Muscle layer of colon (tissue), 2 donors: ENCODE data around the gene LDLRAD4.
A peak's percentile ranks its signal among the peaks of the same experiment; 100 is the strongest.

Source experiments
- H3K27ac ChIP-seq: one replicate; pipeline ENCODE4 v1.7.0; 2013; ENCODE audit warnings: low read depth, mild to moderate bottlenecking, low read length, moderate library complexity
- H3K27me3 ChIP-seq, 2 donors: one replicate each; pipeline ENCODE4 v1.7.0; 2013; ENCODE audit warnings: low read length in 2 of 2, mild to moderate bottlenecking in 2 of 2; ENCODE audit not compliant: insufficient read depth in 2 of 2, control insufficient read depth in 1 of 2
- H3K36me3 ChIP-seq: one replicate; pipeline ENCODE4 v1.7.0; 2013; ENCODE audit warnings: mild to moderate bottlenecking, low read length; ENCODE audit not compliant: insufficient read depth
- H3K4me1 ChIP-seq: one replicate; pipeline ENCODE4 v1.7.0; 2013; ENCODE audit warnings: mild to moderate bottlenecking, low read length; ENCODE audit not compliant: insufficient read depth
- H3K4me3 ChIP-seq, 2 donors: one replicate each; pipeline ENCODE4 v1.7.0; 2013; ENCODE audit warnings: low read length in 2 of 2, low read depth in 1 of 2, mild to moderate bottlenecking in 1 of 2, moderate library complexity in 1 of 2
- H3K9ac ChIP-seq: one replicate; pipeline ENCODE4 v1.7.0; 2013; ENCODE audit warnings: low read length
- H3K9me3 ChIP-seq: one replicate; pipeline ENCODE4 v1.7.0; 2013; ENCODE audit warnings: mild to moderate bottlenecking, low read length
- donor health status: abdominal sarcoma.
- donor health status: Adenocarcinoma of cecum.

The LDLRAD4 gene

DNA sequence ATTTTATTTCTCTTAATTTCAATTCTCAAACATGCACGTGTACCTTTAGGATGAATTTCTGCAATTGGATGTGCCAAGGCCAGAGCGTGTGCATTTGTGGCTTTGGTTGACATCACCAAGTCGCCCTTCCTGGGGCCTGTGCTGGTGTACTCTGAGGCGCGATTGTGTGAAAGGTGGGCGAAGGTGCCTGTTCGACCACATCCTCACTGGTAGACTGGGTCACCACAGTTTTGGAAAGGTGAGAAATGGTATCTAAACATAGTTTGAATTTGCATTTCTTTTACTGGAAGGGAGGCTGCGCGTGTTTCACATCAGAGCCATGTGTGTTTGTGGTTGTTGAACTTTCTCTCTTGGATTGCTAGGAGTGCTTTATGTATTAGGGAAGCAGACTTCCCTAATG, 89.8 kb downstream of the LDLRAD4 start:
- Histone ChIP-seq H3K4me1 (no peaks in the 10 kb centered on the region), H3K4me3 (no peak overlapping the region), H3K27ac (no peak overlapping the region), H3K36me3 (no peaks in the 10 kb centered on the region), H3K9ac (no peak overlapping the region), H3K9me3 (no peaks in the 10 kb centered on the region), H3K27me3 (no peaks in the 10 kb centered on the region)

DNA sequence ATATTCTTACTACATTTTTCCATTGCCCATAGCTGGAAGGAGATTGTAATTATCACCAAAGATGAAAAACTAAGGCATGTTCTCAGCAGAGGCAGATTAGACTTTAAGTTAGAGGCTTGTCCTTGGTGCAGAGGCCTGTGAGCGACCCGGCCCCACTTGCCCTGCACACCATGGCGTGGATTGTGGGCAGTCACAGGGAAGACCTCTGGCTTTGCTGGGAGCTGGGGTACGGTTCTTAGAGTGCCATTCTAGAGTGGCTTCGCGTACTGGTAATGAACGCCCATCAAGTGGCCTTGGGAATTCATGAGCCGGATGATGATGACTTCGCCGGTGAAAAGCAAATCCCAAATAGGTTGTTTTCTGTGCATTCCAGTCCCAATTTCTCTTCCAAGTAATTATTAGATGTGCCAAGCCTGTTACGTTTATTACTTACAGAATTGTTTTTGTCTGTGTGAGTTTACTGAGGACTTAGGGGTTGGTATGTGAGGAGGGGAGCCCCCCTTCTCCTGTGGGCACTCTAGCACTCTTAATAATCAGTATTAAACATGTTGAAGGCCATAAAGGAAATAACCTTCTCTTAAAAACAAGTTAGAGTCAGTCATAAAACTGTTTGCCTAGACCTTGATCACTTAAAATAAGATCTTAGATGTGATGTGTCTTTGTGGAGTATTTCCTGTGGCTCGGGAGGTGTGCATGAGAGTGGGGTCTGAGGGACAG, 90.6 kb downstream of the LDLRAD4 start:
- no peaks in the 10 kb centered on the region for H3K9me3 ChIP-seq
- H3K9ac ChIP-seq: no peak overlapping the region
- H3K36me3 ChIP-seq: no peaks in the 10 kb centered on the region
- no peaks in the 10 kb centered on the region for H3K27me3 ChIP-seq
- H3K4me3 ChIP-seq: no peak overlapping the region
- no peaks in the 10 kb centered on the region for H3K4me1 ChIP-seq
- H3K27ac ChIP-seq: no peak overlapping the region

DNA sequence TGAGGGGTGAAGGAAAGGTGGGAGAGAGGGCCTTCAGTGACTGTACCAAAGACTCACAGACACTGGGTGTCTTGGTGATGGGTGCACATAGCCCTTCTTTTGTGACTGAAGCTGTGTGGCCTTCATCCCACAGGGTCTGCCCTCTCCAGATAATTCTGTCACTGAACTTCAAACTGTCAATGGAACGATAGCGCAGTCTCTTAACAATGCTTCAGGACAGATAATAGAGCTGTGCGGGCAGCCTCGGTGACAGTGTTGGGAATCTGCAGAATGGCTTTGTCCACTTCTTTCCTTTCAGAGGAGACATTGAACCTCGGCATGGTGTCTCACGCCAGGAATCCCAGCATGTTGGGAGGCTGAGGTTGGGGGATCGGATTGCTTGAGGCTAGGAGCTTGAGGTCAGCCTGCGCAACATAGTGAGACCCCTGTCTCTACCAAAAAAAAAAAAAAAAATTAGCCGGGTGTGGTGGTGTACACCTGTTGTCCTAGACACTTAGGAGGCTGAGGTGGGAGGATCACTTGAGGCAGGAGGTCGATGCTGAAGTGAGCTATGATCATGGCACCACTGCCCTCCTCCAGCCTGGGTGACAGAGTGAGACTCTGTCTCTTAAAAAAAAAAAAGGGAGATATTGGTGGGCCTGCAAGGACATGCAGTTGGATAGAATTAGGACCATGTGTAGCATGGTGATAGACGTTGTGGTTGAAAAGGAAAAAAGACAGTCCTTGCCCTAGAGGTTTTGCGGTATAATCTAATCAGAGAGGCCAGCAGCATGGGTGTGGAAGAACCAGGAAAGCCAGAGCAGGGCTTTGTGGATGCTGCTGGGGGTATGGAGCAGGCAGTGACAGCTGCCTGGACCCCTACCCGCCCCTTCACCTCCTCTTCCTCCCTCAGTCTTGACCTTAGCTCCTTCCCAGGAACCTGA, 91.4 kb downstream of the LDLRAD4 start:
- Histone ChIP-seq H3K9me3 (no peaks in the 10 kb centered on the region), H3K9ac (no peak overlapping the region), H3K4me3 (no peak overlapping the region), H3K27ac (no peak overlapping the region), H3K4me1 (no peaks in the 10 kb centered on the region), H3K36me3 (no peaks in the 10 kb centered on the region), H3K27me3 (no peaks in the 10 kb centered on the region)

DNA sequence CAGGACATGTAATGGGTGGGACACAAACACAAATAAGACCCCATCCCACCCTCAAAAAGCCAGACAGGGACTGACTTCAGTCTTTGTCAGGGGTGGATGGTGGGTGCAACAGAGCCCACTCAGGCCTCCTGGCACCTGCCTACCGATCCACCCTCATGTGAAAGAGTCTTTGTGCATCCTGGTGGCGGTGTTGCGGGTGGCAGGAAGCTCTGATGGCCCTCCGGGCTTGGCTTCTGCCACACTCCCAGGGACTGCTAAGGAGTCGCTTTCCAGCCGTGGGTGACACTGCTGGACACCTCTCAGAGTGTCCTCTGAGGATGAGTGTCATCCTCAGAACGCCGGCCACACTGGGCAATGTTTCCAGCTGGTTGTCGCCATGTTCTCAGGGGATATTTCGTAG, 92.6 kb downstream of the LDLRAD4 start:
- Histone ChIP-seq H3K4me1 (no peaks in the 10 kb centered on the region), H3K27me3 (no peaks in the 10 kb centered on the region), H3K36me3 (no peaks in the 10 kb centered on the region), H3K4me3 (no peak overlapping the region), H3K9ac (no peak overlapping the region), H3K27ac (no peak overlapping the region), H3K9me3 (peaks cover 4% of the 10 kb centered on the region)

DNA sequence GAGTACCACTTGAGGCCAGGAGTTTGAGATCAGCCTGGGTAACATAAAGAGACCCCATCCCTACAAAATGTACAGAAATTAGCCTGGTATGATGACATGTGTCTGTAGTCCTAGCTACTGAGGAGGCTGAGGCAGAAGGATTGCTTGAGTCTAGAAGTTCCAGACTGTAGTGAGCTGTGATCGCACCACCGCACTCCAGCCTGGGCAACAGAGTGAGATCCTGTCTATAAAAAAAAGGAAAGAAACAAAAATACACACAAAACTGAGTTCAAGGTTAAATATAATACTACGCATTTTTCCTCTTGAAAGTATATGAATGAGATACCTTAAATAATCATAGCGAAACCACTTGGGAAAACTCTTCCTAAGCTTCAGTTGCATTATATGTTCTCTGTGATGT, 94.0 kb downstream of the LDLRAD4 start:
- Histone ChIP-seq H3K36me3 (no peaks in the 10 kb centered on the region), H3K27ac (no peak overlapping the region), H3K27me3 (no peaks in the 10 kb centered on the region), H3K9me3 (peaks cover 4% of the 10 kb centered on the region), H3K9ac (no peak overlapping the region), H3K4me3 (no peak overlapping the region), H3K4me1 (no peaks in the 10 kb centered on the region)

DNA sequence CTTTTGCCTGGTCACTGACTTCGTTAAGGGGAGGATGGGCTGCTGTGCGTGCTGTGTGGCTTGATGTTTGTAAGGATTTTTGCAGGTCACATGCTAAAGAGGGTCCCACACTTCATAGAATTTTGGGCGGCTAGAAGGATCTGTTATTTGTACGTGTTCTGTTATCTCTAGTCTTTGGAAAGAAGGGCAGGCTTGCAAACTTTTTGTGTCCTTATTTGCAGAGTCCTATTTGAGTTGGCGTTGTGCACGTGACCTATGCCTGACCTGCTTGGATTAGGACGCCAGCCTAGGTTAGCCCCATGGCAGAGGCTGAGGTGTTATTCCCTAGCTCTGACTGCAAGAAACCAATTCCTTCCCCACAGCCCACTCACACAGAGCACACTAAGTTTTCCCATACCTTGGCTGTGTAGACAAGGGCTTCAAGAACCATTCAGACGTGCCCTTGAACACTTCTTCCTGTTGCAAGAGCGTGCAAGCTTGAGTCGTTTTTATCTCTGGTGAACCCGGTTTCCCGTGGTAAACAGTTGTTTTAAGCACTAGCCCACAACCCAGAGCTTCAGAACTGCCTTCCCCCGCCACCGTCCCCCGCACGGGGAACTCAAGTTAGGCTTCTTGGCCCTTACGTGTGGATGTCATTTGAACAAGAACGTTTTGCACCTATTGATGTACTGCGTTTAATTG, 94.6 kb downstream of the LDLRAD4 start:
- H3K4me3 ChIP-seq: no peak overlapping the region
- H3K27ac ChIP-seq: no peak overlapping the region
- H3K9me3 ChIP-seq: peaks cover 4% of the 10 kb centered on the region
- H3K36me3 ChIP-seq: no peaks in the 10 kb centered on the region
- H3K27me3 ChIP-seq: no peaks in the 10 kb centered on the region
- no peaks in the 10 kb centered on the region for H3K4me1 ChIP-seq
- H3K9ac ChIP-seq: no peak overlapping the region

DNA sequence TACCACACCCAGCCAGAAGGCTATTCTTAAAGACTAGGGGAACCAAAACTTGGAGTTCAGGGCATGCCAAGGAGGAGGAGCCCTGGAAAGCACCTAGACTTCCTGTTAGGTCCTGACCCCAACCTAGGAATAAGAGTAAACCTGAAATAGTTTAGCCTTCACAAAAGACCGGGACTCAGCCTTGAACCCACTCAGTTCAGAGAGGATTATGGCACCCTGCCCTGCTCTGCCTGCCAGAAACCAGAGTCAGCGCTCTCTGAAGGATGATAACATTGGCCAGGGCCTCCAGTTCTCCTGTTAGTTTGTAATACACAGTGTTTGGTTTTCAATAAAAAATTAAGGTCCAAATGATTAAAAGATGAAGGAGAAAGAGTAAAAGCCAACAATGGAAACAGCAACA, 96.4 kb downstream of the LDLRAD4 start:
- H3K27ac ChIP-seq: no peak overlapping the region

DNA sequence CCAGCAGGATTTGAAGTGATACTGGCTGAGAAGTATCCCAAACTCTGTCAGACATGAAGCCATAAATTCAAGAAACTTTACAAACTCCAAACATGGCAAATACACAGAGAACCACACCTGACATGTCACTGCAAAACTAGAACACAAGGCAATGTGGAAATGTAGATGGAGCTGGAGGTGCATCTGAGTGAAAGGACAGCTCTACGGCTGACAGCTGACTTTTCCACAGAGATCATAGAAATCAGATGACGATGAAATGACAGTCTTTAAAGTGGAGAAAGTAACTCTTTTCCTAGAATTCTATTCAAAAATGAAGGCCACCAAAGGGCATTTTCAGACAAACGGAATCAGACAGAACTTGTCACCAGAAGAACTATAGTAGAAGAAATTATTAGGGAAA, 97.5 kb downstream of the LDLRAD4 start:
- Histone ChIP-seq H3K9ac (no peak overlapping the region), H3K27me3 (no peaks in the 10 kb centered on the region), H3K9me3 (peaks cover 4% of the 10 kb centered on the region), H3K4me3 (no peak overlapping the region), H3K36me3 (no peaks in the 10 kb centered on the region), H3K27ac (no peak overlapping the region), H3K4me1 (peaks cover 22% of the 10 kb centered on the region)

More for the DNA sequence above, 96.4 kb downstream of the LDLRAD4 start:
- no peaks in the 10 kb centered on the region for H3K27me3 ChIP-seq
- peaks cover 13% of the 10 kb centered on the region for H3K4me1 ChIP-seq
- H3K36me3 ChIP-seq: no peaks in the 10 kb centered on the region
- no peak overlapping the region for H3K9ac ChIP-seq
- H3K4me3 ChIP-seq: no peak overlapping the region
- peaks cover 4% of the 10 kb centered on the region for H3K9me3 ChIP-seq

DNA sequence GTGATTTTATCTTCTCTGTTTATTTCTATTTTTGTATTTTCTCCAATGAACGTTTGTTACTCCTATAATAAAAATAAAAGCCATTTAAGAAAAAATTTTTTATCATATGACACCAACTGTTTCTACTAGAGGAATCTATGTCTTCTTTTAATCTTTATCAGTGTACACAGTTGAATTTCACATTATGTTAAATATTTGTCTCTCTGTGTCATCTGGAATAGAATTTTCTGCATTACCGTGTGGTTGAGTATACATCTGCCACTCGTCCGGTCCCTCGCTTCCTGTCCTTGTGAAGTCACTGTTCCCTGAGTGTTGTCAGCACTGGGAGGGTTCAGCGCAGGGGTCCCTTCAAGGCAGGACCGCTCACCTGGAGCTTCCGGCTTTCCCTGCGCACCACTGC, 99.2 kb downstream of the LDLRAD4 start:
- Histone ChIP-seq H3K9me3 (peaks cover 4% of the 10 kb centered on the region), H3K36me3 (no peaks in the 10 kb centered on the region), H3K9ac (no peak overlapping the region), H3K4me1 (peaks cover 22% of the 10 kb centered on the region), H3K4me3 (no peak overlapping the region), H3K27ac (no peak overlapping the region), H3K27me3 (no peaks in the 10 kb centered on the region)

DNA sequence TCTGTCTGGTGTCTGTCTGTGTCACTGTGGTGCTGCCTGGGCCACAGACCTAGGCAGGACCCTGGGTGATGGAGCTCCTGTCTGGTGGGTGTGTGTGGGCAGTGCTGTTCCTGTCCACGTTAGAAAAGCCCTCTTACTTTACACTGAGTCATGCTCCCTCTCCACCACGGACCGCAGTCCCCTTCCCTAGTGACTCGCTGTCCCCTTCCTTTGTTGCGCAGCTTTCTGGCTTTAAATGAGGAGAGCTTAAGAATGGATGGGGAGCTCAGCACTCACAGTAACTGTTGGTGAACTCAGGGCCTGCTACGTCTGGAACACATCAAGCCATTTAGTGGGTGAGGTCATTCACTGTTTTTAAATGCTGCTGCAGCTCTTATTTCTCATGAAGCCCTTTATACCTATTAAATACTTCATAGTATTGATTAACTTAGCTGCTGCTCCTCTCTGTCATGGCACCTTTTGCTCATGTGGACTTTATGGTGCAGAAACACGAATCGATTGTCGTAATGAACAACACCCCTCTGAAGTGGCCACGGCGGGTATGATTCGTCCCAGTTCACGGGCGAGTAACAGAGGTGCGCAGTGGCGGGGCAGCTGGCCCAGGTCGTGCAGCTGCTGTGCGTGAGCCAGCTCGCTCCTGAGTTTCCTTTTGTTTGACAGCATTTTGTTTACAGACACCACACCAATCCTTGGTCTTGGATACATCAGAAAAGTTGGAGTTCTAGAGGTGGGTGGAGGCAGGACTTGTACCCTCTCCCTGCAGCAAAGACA, 100.4 kb downstream of the LDLRAD4 start:
- H3K4me3 ChIP-seq: peak overlapping the region in 1 of 2 donors; percentile 34
- H3K4me1 ChIP-seq: peaks cover 22% of the 10 kb centered on the region
- peaks cover 4% of the 10 kb centered on the region for H3K9me3 ChIP-seq
- H3K27ac ChIP-seq: peak overlapping the region; percentile 70
- H3K36me3 ChIP-seq: no peaks in the 10 kb centered on the region
- no peaks in the 10 kb centered on the region for H3K27me3 ChIP-seq
- peak overlapping the region; percentile 13 for H3K9ac ChIP-seq

DNA sequence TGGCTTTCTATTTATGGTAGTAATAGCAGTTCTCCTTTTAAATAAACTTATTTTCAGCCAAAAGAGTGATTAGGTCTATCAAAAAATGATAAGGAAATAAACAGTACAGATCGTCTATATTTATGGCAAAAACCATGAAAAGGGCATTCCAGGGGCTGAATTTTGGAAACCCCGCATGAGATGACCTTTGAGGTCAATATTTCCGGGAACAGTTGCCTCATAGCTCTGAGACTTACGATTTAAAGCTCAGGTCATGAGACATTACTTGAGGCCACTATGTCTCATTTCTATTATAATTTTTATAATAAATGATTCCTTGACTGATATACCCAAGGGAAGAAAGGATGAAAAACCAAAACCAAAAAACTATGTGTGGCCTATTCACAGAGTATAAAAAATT, 101.1 kb downstream of the LDLRAD4 start:
- Histone ChIP-seq H3K36me3 (no peaks in the 10 kb centered on the region), H3K27ac (peak overlapping the region; percentile 70), H3K9ac (no peak overlapping the region), H3K4me1 (peaks cover 22% of the 10 kb centered on the region), H3K4me3 (no peak overlapping the region), H3K27me3 (no peaks in the 10 kb centered on the region), H3K9me3 (peaks cover 4% of the 10 kb centered on the region)
